ENCODE results near the gene TYSND1. TPM values are rescaled to one million over a fixed set of nuclear protein-coding genes. Genes with fewer than 3 reads are reported as not detected.

TYSND1 gene
- total RNA-seq, 1 experiment from 2014 or later, result 16.5 TPM

DNA sequence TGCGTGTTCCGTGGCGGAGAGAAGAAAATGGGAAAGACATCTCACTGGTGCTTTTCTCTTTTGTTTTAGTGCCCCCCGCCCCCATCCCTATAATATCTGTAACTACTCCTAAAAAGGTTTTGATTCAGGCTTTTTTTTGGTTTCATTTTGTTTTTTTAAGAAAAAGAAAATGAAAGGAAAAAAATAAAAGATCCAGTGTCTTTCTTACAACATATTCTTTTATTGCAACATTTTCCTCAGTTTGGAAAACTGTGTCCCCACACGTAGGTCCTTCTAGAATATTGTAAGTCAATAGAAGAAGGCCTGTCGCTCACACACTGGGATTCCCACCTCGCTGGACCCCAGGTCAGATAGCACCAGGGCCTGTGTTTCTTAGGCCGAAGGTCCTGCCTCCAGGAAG lies 34.4 kb downstream of the TYSND1 start:
- intact Hi-C loops (cut with micrococcal nuclease), result no loop called here
- Mint-ChIP-seq H3K4me1 (ENCODE audit: insufficient read depth, unreplicated experiment) (peaks cover 6% of the 10 kb centered on the region), H3K27me3 (ENCODE audit: insufficient read depth, unreplicated experiment) (no peaks in the 10 kb centered on the region), H3K27ac (ENCODE audit: low read depth, unreplicated experiment) (no peak overlapping the region), H3K4me3 (ENCODE audit: unreplicated experiment) (no peak overlapping the region), H3K9me3 (ENCODE audit: unreplicated experiment) (no peaks in the 10 kb centered on the region), H3K36me3 (ENCODE audit: insufficient read depth, unreplicated experiment) (peaks cover 44% of the 10 kb centered on the region)
- CTCF ChIA-PET, result no interaction called here
- TF ChIP-seq, protein P1, sequence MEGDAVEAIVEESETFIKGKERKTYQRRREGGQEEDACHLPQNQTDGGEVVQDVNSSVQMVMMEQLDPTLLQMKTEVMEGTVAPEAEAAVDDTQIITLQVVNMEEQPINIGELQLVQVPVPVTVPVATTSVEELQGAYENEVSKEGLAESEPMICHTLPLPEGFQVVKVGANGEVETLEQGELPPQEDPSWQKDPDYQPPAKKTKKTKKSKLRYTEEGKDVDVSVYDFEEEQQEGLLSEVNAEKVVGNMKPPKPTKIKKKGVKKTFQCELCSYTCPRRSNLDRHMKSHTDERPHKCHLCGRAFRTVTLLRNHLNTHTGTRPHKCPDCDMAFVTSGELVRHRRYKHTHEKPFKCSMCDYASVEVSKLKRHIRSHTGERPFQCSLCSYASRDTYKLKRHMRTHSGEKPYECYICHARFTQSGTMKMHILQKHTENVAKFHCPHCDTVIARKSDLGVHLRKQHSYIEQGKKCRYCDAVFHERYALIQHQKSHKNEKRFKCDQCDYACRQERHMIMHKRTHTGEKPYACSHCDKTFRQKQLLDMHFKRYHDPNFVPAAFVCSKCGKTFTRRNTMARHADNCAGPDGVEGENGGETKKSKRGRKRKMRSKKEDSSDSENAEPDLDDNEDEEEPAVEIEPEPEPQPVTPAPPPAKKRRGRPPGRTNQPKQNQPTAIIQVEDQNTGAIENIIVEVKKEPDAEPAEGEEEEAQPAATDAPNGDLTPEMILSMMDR (IDR thresholded peaks at IDR 0.05; ENCODE audit: unreplicated experiment), result no peak
- POLR2A ChIA-PET, result no interaction called here
- BruUV-seq (replicated peaks), result no TSS peak
- no peak for DNase-seq (ENCODE audit: unreplicated experiment)

DNA sequence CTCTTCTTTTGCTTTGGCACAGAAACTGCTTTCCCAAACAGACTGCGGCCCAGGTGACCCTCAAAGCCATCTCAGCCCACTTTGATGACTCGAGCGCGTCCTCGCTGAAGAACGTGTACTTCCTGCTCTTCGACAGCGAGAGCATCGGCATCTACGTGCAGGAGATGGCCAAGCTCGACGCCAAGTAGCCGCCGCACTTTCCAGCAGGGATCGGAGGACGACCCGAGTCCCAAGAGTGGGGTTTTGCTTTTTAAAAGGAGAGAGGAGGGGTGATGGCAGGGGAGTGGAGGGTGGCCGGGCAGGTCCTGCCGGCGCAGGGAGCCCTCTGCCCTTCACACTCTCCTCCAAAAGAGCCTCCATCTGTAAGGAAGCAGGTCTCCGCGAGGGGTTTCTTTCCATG lies 35.0 kb downstream of the TYSND1 start:
- intact Hi-C loops (cut with micrococcal nuclease), result no loop called here
- Mint-ChIP-seq H3K9me3 (ENCODE audit: unreplicated experiment) (no peaks in the 10 kb centered on the region), H3K4me3 (ENCODE audit: unreplicated experiment) (no peak overlapping the region), H3K4me1 (ENCODE audit: insufficient read depth, unreplicated experiment) (peaks cover 5% of the 10 kb centered on the region), H3K27me3 (ENCODE audit: insufficient read depth, unreplicated experiment) (no peaks in the 10 kb centered on the region), H3K27ac (ENCODE audit: low read depth, unreplicated experiment) (no peak overlapping the region), H3K36me3 (ENCODE audit: insufficient read depth, unreplicated experiment) (peaks cover 44% of the 10 kb centered on the region)
- DNase-seq (ENCODE audit: unreplicated experiment), result no peak
- TF ChIP-seq, protein P1 (IDR thresholded peaks at IDR 0.05; ENCODE audit: unreplicated experiment), result no peak
- CTCF ChIA-PET, result no interaction called here
- POLR2A ChIA-PET, result interaction anchor here (1.3 kb wide), 1 partner anchor 35 kb away, joined by 4 read pairs; the partner anchor contains the start of gene TYSND1
- no TSS peak for BruUV-seq (replicated peaks)

DNA sequence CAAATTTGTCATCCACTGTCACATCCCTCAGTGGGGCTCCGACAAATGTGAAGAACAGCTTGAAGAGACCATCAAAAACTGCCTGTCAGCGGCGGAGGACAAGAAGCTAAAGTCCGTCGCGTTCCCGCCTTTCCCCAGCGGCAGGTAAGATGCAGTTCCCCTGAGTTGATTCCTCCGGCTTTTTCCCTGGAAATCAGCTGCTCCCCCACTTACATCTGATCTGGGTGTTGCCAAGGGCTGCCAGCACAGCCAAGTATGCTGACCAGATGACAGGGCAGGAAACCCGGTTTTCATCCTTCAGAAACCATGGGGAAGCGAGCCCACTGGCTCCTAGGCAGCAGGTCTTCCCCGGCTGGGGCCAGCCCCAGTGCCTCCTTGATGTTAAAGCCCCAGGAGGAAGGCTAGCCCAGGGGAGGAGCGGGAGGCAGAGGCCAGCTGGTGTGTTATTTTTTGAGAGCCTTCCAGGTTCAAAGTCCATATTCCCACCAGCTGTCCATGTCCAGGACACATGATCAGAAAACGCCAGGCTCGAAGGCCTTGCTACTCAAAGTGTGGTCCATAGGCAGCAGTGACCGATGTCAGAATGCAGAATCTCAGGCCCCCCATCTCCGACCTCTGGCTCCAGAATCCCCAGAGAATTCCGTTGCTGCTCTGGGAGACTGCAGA lies 37.3 kb downstream of the TYSND1 start:
- CTCF ChIA-PET, result interaction anchor here (0.7 to 2.3 kb wide), 3 partner anchors 8 to 1121 kb away, joined by 3 to 11 read pairs (median 3); no protein-coding TSS in a partner anchor
- intact Hi-C loops (cut with micrococcal nuclease), result no loop called here
- TF ChIP-seq, protein P1 (IDR thresholded peaks at IDR 0.05; ENCODE audit: unreplicated experiment), result no peak
- H3K36me3 Mint-ChIP-seq (ENCODE audit: insufficient read depth, unreplicated experiment), result peaks cover 28% of the 10 kb centered on the region
- BruUV-seq (replicated peaks), result no TSS peak
- H3K4me3 Mint-ChIP-seq (ENCODE audit: unreplicated experiment), result no peak overlapping the region
- no peaks in the 10 kb centered on the region for H3K4me1 Mint-ChIP-seq (ENCODE audit: insufficient read depth, unreplicated experiment)
- POLR2A ChIA-PET, result interaction anchor here (1.9 kb wide), 1 partner anchor 9 kb away, joined by 7 read pairs; no protein-coding TSS in a partner anchor
- H3K9me3 Mint-ChIP-seq (ENCODE audit: unreplicated experiment), result no peaks in the 10 kb centered on the region
- no peak for DNase-seq (ENCODE audit: unreplicated experiment)
- H3K27me3 Mint-ChIP-seq (ENCODE audit: insufficient read depth, unreplicated experiment), result no peaks in the 10 kb centered on the region
- H3K27ac Mint-ChIP-seq (ENCODE audit: low read depth, unreplicated experiment), result no peak overlapping the region

DNA sequence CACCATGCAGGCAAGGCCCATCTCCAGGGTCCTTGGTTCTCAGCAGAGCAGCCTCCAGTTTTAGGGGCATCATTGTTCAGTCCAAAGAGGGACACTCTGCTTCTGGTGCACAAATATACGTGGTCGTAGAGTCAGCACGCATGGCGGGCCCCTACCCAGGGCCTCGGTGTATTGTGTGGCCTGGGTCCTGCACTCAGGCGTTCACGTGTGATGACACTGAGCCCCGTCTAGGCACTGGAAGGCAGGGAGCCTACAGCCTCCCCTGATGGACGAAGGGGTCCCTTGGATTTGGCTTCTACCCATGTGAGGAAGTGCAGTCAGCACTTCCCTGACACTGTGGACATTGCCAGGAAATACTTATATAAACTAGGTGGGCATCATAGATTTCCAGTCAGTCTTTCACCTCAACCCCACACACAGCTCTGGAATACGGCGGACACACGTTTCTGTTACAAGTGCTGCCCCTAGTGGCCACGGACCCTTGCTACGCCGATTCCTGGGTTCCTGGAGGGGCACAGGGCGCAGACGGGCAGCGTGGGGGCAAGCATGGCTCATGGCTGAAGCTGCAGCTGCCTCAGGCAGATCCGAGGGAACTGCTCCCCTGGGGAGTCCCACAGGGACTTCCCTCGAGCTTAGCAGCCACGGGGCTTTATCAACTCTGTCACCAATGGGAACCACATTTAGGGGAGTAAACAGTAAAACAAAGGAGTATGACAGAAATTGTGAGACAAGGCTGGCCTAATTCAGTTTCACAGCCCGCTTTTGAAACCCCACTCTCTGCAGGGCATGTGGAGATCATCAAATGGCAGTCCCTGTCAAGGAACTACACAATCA lies 39.3 kb downstream of the TYSND1 start:
- TF ChIP-seq, protein P1 (IDR thresholded peaks at IDR 0.05; ENCODE audit: unreplicated experiment), result peak; percentile 39
- no peak for DNase-seq (ENCODE audit: unreplicated experiment)
- H3K4me1 Mint-ChIP-seq (ENCODE audit: insufficient read depth, unreplicated experiment), result no peaks in the 10 kb centered on the region
- no peaks in the 10 kb centered on the region for H3K27me3 Mint-ChIP-seq (ENCODE audit: insufficient read depth, unreplicated experiment)
- intact Hi-C loops (cut with micrococcal nuclease), result no loop called here
- no peaks in the 10 kb centered on the region for H3K9me3 Mint-ChIP-seq (ENCODE audit: unreplicated experiment)
- no TSS peak for BruUV-seq (replicated peaks)
- H3K36me3 Mint-ChIP-seq (ENCODE audit: insufficient read depth, unreplicated experiment), result peaks cover 16% of the 10 kb centered on the region
- ChIA-PET CTCF (interaction anchor here (0.6 to 2.3 kb wide), 3 partner anchors 9 to 328 kb away, joined by 3 to 11 read pairs (median 3); no protein-coding TSS in a partner anchor), POLR2A (no interaction called here)
- H3K4me3 Mint-ChIP-seq (ENCODE audit: unreplicated experiment), result no peak overlapping the region
- H3K27ac Mint-ChIP-seq (ENCODE audit: low read depth, unreplicated experiment), result no peak overlapping the region
